ES-I3 (cell line): Measurements from ENCODE around the gene PHTF2.

Experiments
- H3K36me3 ChIP-seq: 2 replicates; pipeline ENCODE4 v1.6.1; 2013; ENCODE audit warnings: mild to moderate bottlenecking, low read length, control low read depth, moderate library complexity; ENCODE audit not compliant: insufficient read depth
- H3K4me1 ChIP-seq: 2 replicates; pipeline ENCODE4 v1.6.1; 2013; ENCODE audit warnings: mild to moderate bottlenecking, control low read depth, low read length; ENCODE audit not compliant: insufficient read depth
- H3K9ac ChIP-seq: 2 replicates; pipeline ENCODE4 v1.6.1; 2013; ENCODE audit warnings: low read depth, mild to moderate bottlenecking, low read length, moderate library complexity
- H3K9me3 ChIP-seq: 2 replicates; pipeline ENCODE4 v1.6.1; 2013; ENCODE audit warnings: mild to moderate bottlenecking, low read length, moderate library complexity; ENCODE audit not compliant: control insufficient read depth, insufficient read depth

Gene PHTF2

GRCh38 chr7:78006063-78006755, 207.6 kb downstream of the PHTF2 start:
- Histone ChIP-seq H3K4me1 (no peaks in the 10 kb centered on the region), H3K9me3 (no peaks in the 10 kb centered on the region), H3K36me3 (no peaks in the 10 kb centered on the region), H3K9ac (no peak overlapping the region)
